GM12892 (cell line): Measurements from ENCODE around the gene IFNG-AS1.

ENCODE experiments used
- DNase-seq: peaks from one replicate; pipeline ENCODE4 v3.0.0; 2011; ENCODE audit not compliant: insufficient read length
- FAIRE-seq: peaks from 2 replicates; lab custom pipeline; 2011; peaks lifted over from hg19 to GRCh38; lab: Jason Lieb, UNC
- POLR2A ChIP-seq: IDR thresholded peaks from 2 replicates; pipeline ENCODE4 v1.6.1; 2011; ENCODE audit warnings: low read depth, low read length, control low read depth
- POLR2AphosphoS5 ChIP-seq: IDR thresholded peaks from 2 replicates; pipeline ENCODE4 v1.6.1; 2011; ENCODE audit warnings: low read depth, low read length, control low read depth
- TAF1 ChIP-seq: IDR thresholded peaks from 2 replicates; pipeline ENCODE4 v1.6.1; 2011; ENCODE audit warnings: low read depth, mild to moderate bottlenecking, control low read depth, low read length, borderline replicate concordance

The IFNG-AS1 gene

GRCh38 chr12:67996347-67996746 is 7.1 kb downstream of the IFNG-AS1 start:
- no peak for DNase-seq
- TF ChIP-seq POLR2A, result no peak
- no peak for TF ChIP-seq POLR2AphosphoS5
- no peak for TF ChIP-seq TAF1
- FAIRE-seq, result no peak

GRCh38 chr12:67998379-67998778 is 9.1 kb downstream of the IFNG-AS1 start:
- no peak for TF ChIP-seq TAF1
- no peak for TF ChIP-seq POLR2A
- TF ChIP-seq POLR2AphosphoS5, result no peak
- no peak for DNase-seq
- FAIRE-seq, result no peak

GRCh38 chr12:67999244-67999643 is 10.0 kb downstream of the IFNG-AS1 start:
- DNase-seq, result no peak
- FAIRE-seq, result no peak
- TF ChIP-seq POLR2A (no peak), TAF1 (no peak), POLR2AphosphoS5 (no peak)

GRCh38 chr12:68001486-68002466 is 12.5 kb downstream of the IFNG-AS1 start:
- DNase-seq (no peak), FAIRE-seq (peak; percentile 57)
- TF ChIP-seq TAF1 (no peak), POLR2A (no peak), POLR2AphosphoS5 (no peak)

GRCh38 chr12:68003777-68004176 is 14.5 kb downstream of the IFNG-AS1 start:
- TF ChIP-seq TAF1 (no peak), POLR2A (no peak), POLR2AphosphoS5 (no peak)
- FAIRE-seq, result no peak
- DNase-seq, result no peak

GRCh38 chr12:68007033-68007432 is 17.8 kb downstream of the IFNG-AS1 start:
- no peak for FAIRE-seq
- no peak for TF ChIP-seq POLR2A
- no peak for TF ChIP-seq POLR2AphosphoS5
- no peak for TF ChIP-seq TAF1

GRCh38 chr12:68007466-68007865 is 18.2 kb downstream of the IFNG-AS1 start:
- FAIRE-seq (no peak), DNase-seq (no peak)
- TF ChIP-seq TAF1 (no peak), POLR2A (no peak), POLR2AphosphoS5 (no peak)

More at GRCh38 chr12:68007033-68007432, 17.8 kb downstream of the IFNG-AS1 start:
- no peak for DNase-seq

GRCh38 chr12:68011206-68011881 is 22.1 kb downstream of the IFNG-AS1 start:
- TF ChIP-seq POLR2A (no peak), TAF1 (no peak), POLR2AphosphoS5 (no peak)
- FAIRE-seq (no peak), DNase-seq (no peak)

- TF ChIP-seq TAF1 (no peak), POLR2A (no peak), POLR2AphosphoS5 (no peak)
- no peak for DNase-seq
- FAIRE-seq, result peak; percentile 78
Observed at GRCh38 chr12:68011882-68012207, 22.6 kb downstream of the IFNG-AS1 start.

- DNase-seq (no peak), FAIRE-seq (peak; percentile 21)
- no peak for TF ChIP-seq TAF1
- no peak for TF ChIP-seq POLR2A
- TF ChIP-seq POLR2AphosphoS5, result no peak
Observed at GRCh38 chr12:68012712-68013111, 23.5 kb downstream of the IFNG-AS1 start.

GRCh38 chr12:68013181-68013580 is 23.9 kb downstream of the IFNG-AS1 start:
- TF ChIP-seq POLR2AphosphoS5 (no peak), TAF1 (no peak), POLR2A (no peak)
- DNase-seq, result no peak
- peak; percentile 56 for FAIRE-seq

GRCh38 chr12:68016136-68016535 is 26.9 kb downstream of the IFNG-AS1 start:
- FAIRE-seq (no peak), DNase-seq (no peak)
- no peak for TF ChIP-seq TAF1

GRCh38 chr12:68018315-68018714 is 29.1 kb downstream of the IFNG-AS1 start:
- no peak for FAIRE-seq
- TF ChIP-seq POLR2AphosphoS5, result no peak
- TF ChIP-seq TAF1, result no peak
- TF ChIP-seq POLR2A, result no peak
- no peak for DNase-seq
